Vein endothelial cell (primary cell): ENCODE results near the gene CAPN15. TPM values are rescaled to one million over a fixed set of nuclear protein-coding genes. Genes with fewer than 3 reads are reported as not detected.

ENCODE experiments used
- small RNA-seq: library from RNA; depleted of rRNA; stranded (forward); fragments of <200 nt; gene quantifications from one replicate; pipeline ENCODE3, GENCODE V24; 2012
- total RNA-seq: library from RNA; depleted of rRNA; stranded (reverse); fragments of >200 nt; gene quantifications from 2 replicates; pipeline ENCODE4 v1.2.3, GENCODE V29; 2012

The CAPN15 gene
- total RNA-seq = 56.2 and 61.2 TPM in 2 replicates

GRCh38 chr16:527015-527903 is at the start of gene CAPN15:
TSS of gene CAPN15 (plus strand) at chr16:527712. CDS start at chr16:546839, 19,127 bp downstream.

DNA sequence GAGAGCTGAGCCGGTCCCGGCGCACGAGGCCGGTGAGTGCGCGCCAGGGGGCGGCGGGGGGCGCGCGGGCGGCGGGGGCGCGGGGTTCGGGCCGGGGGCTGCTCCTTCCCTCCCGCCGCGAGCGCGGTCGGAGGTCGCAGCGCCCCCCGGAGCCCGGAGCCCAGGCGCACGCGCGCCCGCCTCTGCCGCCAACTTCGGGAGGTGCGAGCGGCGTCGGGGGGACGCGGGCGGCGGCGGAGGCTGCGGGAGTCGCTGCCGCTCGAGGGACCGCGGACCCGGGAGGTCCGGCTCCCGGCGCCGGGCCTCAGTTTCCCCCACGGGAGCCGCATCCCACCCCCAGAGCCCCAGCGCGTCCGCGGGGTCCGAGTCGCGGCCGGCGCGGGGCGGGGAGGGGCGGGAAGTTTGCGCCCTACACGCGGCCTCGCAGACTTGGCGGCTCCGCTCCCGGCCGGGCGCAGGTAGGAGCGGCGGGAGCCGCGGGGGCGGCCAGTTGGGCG is 32.7 kb downstream of the CAPN15 start, which contains the start of gene PRR35:
TSS of gene PRR35 (plus strand) at position 191 of the 497 bp plus-strand sequence. CDS start 2,901 bp downstream, outside the sequence.

GRCh38 chr16:566475-567372 is 39.2 kb downstream of the CAPN15 start, which contains the start of gene NHLRC4:
TSS of gene NHLRC4 (plus strand) at chr16:567005. CDS start at chr16:568048, 1,043 bp downstream.

DNA sequence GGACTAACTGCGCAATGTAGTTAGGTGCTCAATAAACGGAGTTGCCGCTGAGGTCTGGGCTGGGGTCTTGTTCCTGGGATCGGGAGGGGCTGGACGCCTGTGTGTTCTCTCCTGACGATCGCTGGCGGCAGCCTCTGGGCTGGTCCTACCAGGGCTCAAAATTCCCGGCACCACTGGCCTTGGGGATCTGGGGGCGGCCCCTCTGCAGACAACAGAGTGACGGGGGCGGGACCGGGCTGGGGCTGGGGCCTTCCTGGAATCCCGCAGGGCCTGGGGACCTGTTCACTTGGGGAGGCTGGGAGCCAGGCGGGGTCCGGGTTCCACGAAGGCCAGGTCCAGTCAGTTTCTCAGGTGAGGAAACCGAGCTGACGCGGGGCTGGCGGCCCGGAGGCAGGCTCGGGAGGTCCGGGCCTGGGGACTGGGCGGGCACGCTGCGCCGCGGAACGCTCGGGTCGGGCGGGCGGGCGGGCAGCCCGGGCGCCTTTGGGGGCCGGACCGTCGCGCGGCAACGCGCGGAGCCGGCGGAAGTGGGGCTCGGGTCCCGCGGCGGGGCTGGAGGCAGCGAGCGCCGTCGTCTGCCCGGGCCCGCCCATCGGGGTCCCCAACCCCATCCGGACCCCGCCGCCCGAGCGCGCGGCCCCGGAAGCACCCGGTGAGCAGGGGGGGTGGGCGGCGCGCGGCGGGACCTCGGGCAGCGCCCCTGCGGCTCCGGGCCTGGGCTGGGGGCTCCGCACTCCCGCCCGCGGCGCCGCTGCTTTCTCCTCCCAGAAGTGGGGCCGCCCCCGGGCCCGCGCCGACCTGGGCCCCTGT is 42.1 kb downstream of the CAPN15 start, which contains the start of gene PIGQ:
TSS of gene PIGQ (plus strand) at position 524 of the 810 bp plus-strand sequence. CDS start 4,107 bp downstream, outside the sequence.

GRCh38 chr16:589658-590187 is 62.2 kb downstream of the CAPN15 start, which contains the start of gene RAB40C:
TSS of gene RAB40C (plus strand) at chr16:590066. CDS start at chr16:590292, 226 bp downstream.

Small RNAs within 50 kb of the gene (small RNA-seq; reads per million reads assigned to genes)
- gene MIR3176 (0.13 reads per million), gene MIR5587 (0.40 reads per million, percentile 21 among the genes with 10 or more reads in this experiment), gene Z98883.1 (not detected)

Other genes starting within 250 kb of the CAPN15 start
- gene ARHGDIG, start 247.1 kb upstream of the CAPN15 start, total RNA-seq = 0.57 and 2.3 TPM in 2 replicates
- gene PDIA2, start 244.5 kb upstream of the CAPN15 start, total RNA-seq = 0.65 TPM in 1 of 2 replicates, not detected in the other
- 23.2 and 25.1 TPM in 2 replicates for gene AXIN1, start 175.0 kb upstream of the CAPN15 start, total RNA-seq
- 91.2 and 127 TPM in 2 replicates for gene MRPL28, start 157.2 kb upstream of the CAPN15 start, total RNA-seq
- gene PGAP6, start 145.7 kb upstream of the CAPN15 start, total RNA-seq = 84.4 and 129 TPM in 2 replicates
- 99.6 and 146 TPM in 2 replicates for gene NME4, start 130.5 kb upstream of the CAPN15 start, total RNA-seq
- 19.0 and 21.2 TPM in 2 replicates for gene DECR2, start 125.8 kb upstream of the CAPN15 start, total RNA-seq
- 27.4 and 37.9 TPM in 2 replicates for gene RAB11FIP3, start 102.1 kb upstream of the CAPN15 start, total RNA-seq
- gene PRR35, start 32.7 kb downstream of the CAPN15 start, total RNA-seq = not detected in 2 replicates
- 2.4 and 2.9 TPM in 2 replicates for gene NHLRC4, start 39.3 kb downstream of the CAPN15 start, total RNA-seq
- 28.4 and 45.1 TPM in 2 replicates for gene PIGQ, start 42.3 kb downstream of the CAPN15 start, total RNA-seq
- 15.0 and 17.0 TPM in 2 replicates for gene RAB40C, start 62.4 kb downstream of the CAPN15 start, total RNA-seq
- under 0.01 and 0.19 TPM in 2 replicates for gene WFIKKN1, start 103.3 kb downstream of the CAPN15 start, total RNA-seq
- gene METTL26, start 108.6 kb downstream of the CAPN15 start, total RNA-seq = 90.8 and 142 TPM in 2 replicates
- gene MCRIP2, start 114.1 kb downstream of the CAPN15 start, total RNA-seq = 14.0 and 20.9 TPM in 2 replicates
- 15.9 and 18.6 TPM in 2 replicates for gene WDR90, start 121.7 kb downstream of the CAPN15 start, total RNA-seq
- 44.6 and 53.2 TPM in 2 replicates for gene RHOT2, start 140.4 kb downstream of the CAPN15 start, total RNA-seq
- 0.38 and 0.65 TPM in 2 replicates for gene RHBDL1, start 148.0 kb downstream of the CAPN15 start, total RNA-seq
- 115 and 135 TPM in 2 replicates for gene STUB1, start 152.7 kb downstream of the CAPN15 start, total RNA-seq
- gene JMJD8, start 156.6 kb downstream of the CAPN15 start, total RNA-seq = 39.8 and 63.7 TPM in 2 replicates
- 8.5 and 9.5 TPM in 2 replicates for gene WDR24, start 162.7 kb downstream of the CAPN15 start, total RNA-seq
- gene FBXL16, start 178.1 kb downstream of the CAPN15 start, total RNA-seq = under 0.01 and 0.29 TPM in 2 replicates
- gene METRN, start 187.4 kb downstream of the CAPN15 start, total RNA-seq = 22.2 and 35.3 TPM in 2 replicates
- gene ANTKMT, start 193.4 kb downstream of the CAPN15 start, total RNA-seq = 23.1 and 33.6 TPM in 2 replicates
- 1.3 and 1.6 TPM in 2 replicates for gene CCDC78, start 198.7 kb downstream of the CAPN15 start, total RNA-seq
- gene HAGHL, start 199.4 kb downstream of the CAPN15 start, total RNA-seq = 9.7 and 13.4 TPM in 2 replicates
- 36.8 and 40.5 TPM in 2 replicates for gene CIAO3, start 213.3 kb downstream of the CAPN15 start, total RNA-seq
- gene MSLN, start 233.0 kb downstream of the CAPN15 start, total RNA-seq = not detected in 2 replicates